Bronchial epithelial cell (primary cell): ENCODE results near the gene ZKSCAN2. TPM values are rescaled to one million over a fixed set of nuclear protein-coding genes. Genes with fewer than 3 reads are reported as not detected.

Source experiments
- DNase-seq: peaks from one replicate; pipeline ENCODE4 v3.0.0-alpha.2; 2010; ENCODE audit warnings: low read depth
- FAIRE-seq: peaks from 2 replicates; lab custom pipeline; 2011; peaks lifted over from hg19 to GRCh38; lab: Jason Lieb, UNC
- H3K27me3 ChIP-seq: 2 replicates; pipeline ENCODE4 v1.5.1; 2011; ENCODE audit warnings: low read length; ENCODE audit not compliant: control insufficient read depth, insufficient read depth
- H3K36me3 ChIP-seq: 2 replicates; pipeline ENCODE4 v1.5.1; 2011; ENCODE audit warnings: low read length; ENCODE audit not compliant: control insufficient read depth, insufficient read depth
- H3K4me3 ChIP-seq: 2 replicates; pipeline ENCODE4 v1.5.1; 2011; ENCODE audit warnings: mild to moderate bottlenecking, low read depth, low read length, control low read depth
- CTCF ChIP-seq: IDR thresholded peaks from 2 replicates; pipeline ENCODE4 v1.5.1; 2011; ENCODE audit warnings: mild to moderate bottlenecking, moderate library complexity, low read length, control low read depth, inconsistent platforms; ENCODE audit not compliant: insufficient read depth, severe bottlenecking
- total RNA-seq: library from RNA; depleted of rRNA; stranded (reverse); fragments of >200 nt; gene quantifications from 2 replicates; pipeline ENCODE4 v1.2.1, GENCODE V29; 2014

Gene ZKSCAN2
- total RNA-seq = 1.8 and 3.4 TPM in 2 replicates

GRCh38 chr16:25257470-25257955, at the start of gene ZKSCAN2:
Gene ZKSCAN2, minus strand, starts transcription at chr16:25257845. Its CDS starts 718 bp downstream, at chr16:25257127.
- H3K4me3 ChIP-seq = peak within 1 kb of the TSS; percentile 84
- DNase-seq = peak; percentile 72
- FAIRE-seq = no peak
- H3K36me3 ChIP-seq = no peaks in the 10 kb centered on the region
- no peak for TF ChIP-seq CTCF
- H3K27me3 ChIP-seq = no peaks in the 10 kb centered on the region

- Histone ChIP-seq H3K36me3 (no peaks in the 10 kb centered on the region), H3K27me3 (no peaks in the 10 kb centered on the region), H3K4me3 (no peak overlapping the region)
- DNase-seq = no peak
- TF ChIP-seq CTCF = no peak
- FAIRE-seq = no peak
Observed at GRCh38 chr16:25299792-25300590, 42.3 kb upstream of the ZKSCAN2 start.

- TF ChIP-seq CTCF = no peak
- H3K4me3 ChIP-seq = no peak overlapping the region
- no peaks in the 10 kb centered on the region for H3K36me3 ChIP-seq
- FAIRE-seq (no peak), DNase-seq (no peak)
- no peaks in the 10 kb centered on the region for H3K27me3 ChIP-seq
Observed at GRCh38 chr16:25298165-25298872, 40.7 kb upstream of the ZKSCAN2 start.

GRCh38 chr16:25297151-25297787, 39.6 kb upstream of the ZKSCAN2 start:
- TF ChIP-seq CTCF = no peak
- Histone ChIP-seq H3K4me3 (no peak overlapping the region), H3K27me3 (no peaks in the 10 kb centered on the region), H3K36me3 (no peaks in the 10 kb centered on the region)
- peak; percentile 36 for FAIRE-seq
- DNase-seq = no peak

GRCh38 chr16:25291580-25291979, 33.9 kb upstream of the ZKSCAN2 start:
- no peaks in the 10 kb centered on the region for H3K27me3 ChIP-seq

More at GRCh38 chr16:25291580-25291979, 33.9 kb upstream of the ZKSCAN2 start:
- no peak for TF ChIP-seq CTCF
- FAIRE-seq = no peak
- no peak for DNase-seq
- H3K36me3 ChIP-seq = no peaks in the 10 kb centered on the region
- no peak overlapping the region for H3K4me3 ChIP-seq
